Endothelial cell of umbilical vein (primary cell): ENCODE data around the gene OR52I2.

Experiments
- CTCF ChIP-seq, 2 donors: IDR thresholded peaks; 1 replicate in 1 of 2; 2 replicates in 1 of 2; pipeline ENCODE4 v1.5.1; 2011; ENCODE audit warnings: low read length in 2 of 2, mild to moderate bottlenecking in 2 of 2, moderate library complexity in 2 of 2, control low read depth in 1 of 2, inconsistent platforms in 1 of 2, low read depth in 1 of 2; ENCODE audit not compliant: insufficient read depth in 1 of 2; ENCODE audit errors: extremely low read depth in 1 of 2
- EZH2 ChIP-seq: IDR thresholded peaks from 2 replicates; pipeline ENCODE4 v1.6.1; 2012; ENCODE audit warnings: borderline replicate concordance, low read depth, mild to moderate bottlenecking, moderate library complexity, low read length, inconsistent platforms; ENCODE audit not compliant: severe bottlenecking
- FOS ChIP-seq: IDR thresholded peaks from 2 replicates; pipeline ENCODE4 v1.6.1; 2011; ENCODE audit warnings: mild to moderate bottlenecking, low read length, moderate library complexity, borderline replicate concordance; ENCODE audit not compliant: insufficient read depth
- GATA2 ChIP-seq: IDR thresholded peaks from 2 replicates; pipeline ENCODE4 v1.7.0; 2011; ENCODE audit warnings: low read depth, mild to moderate bottlenecking, moderate library complexity, mixed read lengths, low read length; ENCODE audit not compliant: insufficient read length, insufficient read depth
- JUN ChIP-seq: IDR thresholded peaks from 2 replicates; pipeline ENCODE4 v1.6.1; 2011; ENCODE audit warnings: borderline replicate concordance, low read depth; ENCODE audit not compliant: insufficient read length, insufficient read depth
- MAX ChIP-seq: IDR thresholded peaks from 2 replicates; pipeline ENCODE4 v1.6.1; 2011; ENCODE audit not compliant: insufficient read depth, insufficient read length
- MYC ChIP-seq: IDR thresholded peaks from one replicate; pipeline ENCODE4 v1.6.1; 2011; ENCODE audit warnings: mild to moderate bottlenecking, low read depth, low read length
- POLR2A ChIP-seq: IDR thresholded peaks from 2 replicates; pipeline ENCODE4 v1.6.1; 2012; ENCODE audit warnings: low read depth, mild to moderate bottlenecking, control low read depth, low read length
- POLR2AphosphoS5 ChIP-seq: IDR thresholded peaks from 2 replicates; pipeline ENCODE4 v1.6.1; 2012; ENCODE audit warnings: low read depth, mild to moderate bottlenecking, control low read depth, low read length, moderate library complexity; ENCODE audit not compliant: insufficient read depth

GRCh38 chr11:4642043-4642442, 60.5 kb downstream of the OR52I2 start:
- TF ChIP-seq CTCF (IDR thresholded peaks at IDR 0.05; ENCODE audit: extremely low read depth in 1 of 2, insufficient read depth in 1 of 2, low read depth in 1 of 2, low read length in 2 of 2) (no peak), POLR2A (no peak), EZH2 (no peak), MAX (no peak), POLR2AphosphoS5 (no peak), JUN (no peak), MYC (no peak), FOS (no peak), GATA2 (no peak)
